KMS-11 (cell line): ENCODE data around the gene ATP8A1.
A peak's percentile ranks its signal among the peaks of the same experiment; 100 is the strongest.

Source experiments
- H2AFZ ChIP-seq: fragments of 200-600 bp; sonication (generic); 2 replicates; pipeline ENCODE4 v1.6.1; 2016; ENCODE audit warnings: antibody characterized with exemption, mixed run types, low read depth
- H3K27ac ChIP-seq: fragments of 200-600 bp; sonication (generic); 2 replicates; pipeline ENCODE4 v1.6.1; 2016; ENCODE audit warnings: mild to moderate bottlenecking, mixed run types
- H3K27me3 ChIP-seq: fragments of 200-600 bp; sonication (generic); 2 replicates; pipeline ENCODE4 v1.6.1; 2017; ENCODE audit warnings: mild to moderate bottlenecking, low read depth, mixed run types, moderate library complexity; ENCODE audit not compliant: insufficient read depth
- H3K36me3 ChIP-seq: fragments of 200-600 bp; sonication (generic); 2 replicates; pipeline ENCODE4 v1.6.1; 2017; ENCODE audit warnings: mild to moderate bottlenecking, mixed run types; ENCODE audit not compliant: insufficient read depth
- H3K4me1 ChIP-seq: fragments of 200-600 bp; sonication (generic); 2 replicates; pipeline ENCODE4 v1.6.1; 2016; ENCODE audit warnings: mild to moderate bottlenecking, low read depth, mixed run types; ENCODE audit not compliant: poor library complexity, severe bottlenecking
- H3K4me2 ChIP-seq: fragments of 200-600 bp; sonication (generic); 2 replicates; pipeline ENCODE4 v1.7.0; 2016; ENCODE audit warnings: mild to moderate bottlenecking, mixed run types
- H3K4me3 ChIP-seq: fragments of 200-600 bp; sonication (generic); IDR thresholded peaks from 2 replicates; pipeline ENCODE4 v1.6.1; 2017; ENCODE audit warnings: low read depth, low read length, mixed read lengths; ENCODE audit not compliant: insufficient read depth
- H3K79me2 ChIP-seq: fragments of 200-600 bp; sonication (generic); 2 replicates; pipeline ENCODE4 v1.6.1; 2016; ENCODE audit warnings: low read depth, mixed run types; ENCODE audit not compliant: insufficient read depth
- H3K9ac ChIP-seq: fragments of 200-600 bp; sonication (generic); 2 replicates; pipeline ENCODE4 v1.6.1; 2016; ENCODE audit warnings: mild to moderate bottlenecking, mixed run types
- H4K20me1 ChIP-seq: fragments of 200-600 bp; sonication (generic); 2 replicates; pipeline ENCODE4 v1.6.1; 2016; ENCODE audit warnings: mild to moderate bottlenecking, mixed run types; ENCODE audit not compliant: insufficient read depth
- TF ChIP-seq, protein P1 (sequence below): fragments of 200-600 bp; sonication (generic); conservative IDR thresholded peaks from 2 replicates; pipeline ENCODE4 v1.6.1; 2017; ENCODE audit warnings: low read depth, mild to moderate bottlenecking, antibody characterized with exemption, low read length, moderate library complexity, mixed read lengths

ATP8A1 gene

DNA sequence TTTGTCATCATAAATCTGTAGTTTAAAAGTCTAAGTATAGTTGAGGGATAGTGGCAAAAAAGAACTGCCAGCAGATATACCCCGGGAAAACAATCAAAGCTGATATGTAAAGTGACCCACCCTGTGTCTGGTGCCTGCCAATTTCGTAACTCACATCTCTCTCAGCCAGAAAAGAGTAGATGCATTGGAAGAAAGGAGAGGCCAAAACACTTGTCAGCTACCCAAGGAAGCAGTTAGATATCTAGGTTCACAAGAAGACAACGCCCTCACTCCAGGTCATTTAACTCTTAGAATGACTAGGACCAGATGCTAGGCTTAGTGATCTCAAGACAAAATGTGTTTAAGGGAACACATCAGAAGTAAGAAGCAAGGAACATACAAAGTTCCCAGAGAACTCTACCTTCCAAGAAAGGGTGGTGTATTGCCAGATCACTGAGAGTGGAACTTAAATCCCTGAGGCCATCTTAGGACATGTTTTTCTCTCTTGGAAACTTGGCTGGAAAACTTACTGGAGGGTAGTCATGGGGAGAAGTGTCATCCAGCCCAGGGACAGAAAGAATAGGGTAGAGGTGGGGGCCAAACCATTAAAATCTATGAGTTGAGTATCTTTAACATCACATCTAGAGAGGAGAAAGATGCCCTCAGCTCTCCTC, 133.7 kb downstream of the ATP8A1 start:
- no peaks in the 10 kb centered on the region for H3K36me3 ChIP-seq
- no peak overlapping the region for H3K4me2 ChIP-seq
- H3K4me1 ChIP-seq = peaks cover 9% of the 10 kb centered on the region
- no peak overlapping the region for H2AFZ ChIP-seq
- H4K20me1 ChIP-seq = no peaks in the 10 kb centered on the region
- no peak overlapping the region for H3K9ac ChIP-seq
- H3K27ac ChIP-seq = no peak overlapping the region
- no peak overlapping the region for H3K4me3 ChIP-seq
- H3K27me3 ChIP-seq = no peaks in the 10 kb centered on the region
- H3K79me2 ChIP-seq = no peaks in the 10 kb centered on the region
- TF ChIP-seq, protein P1, sequence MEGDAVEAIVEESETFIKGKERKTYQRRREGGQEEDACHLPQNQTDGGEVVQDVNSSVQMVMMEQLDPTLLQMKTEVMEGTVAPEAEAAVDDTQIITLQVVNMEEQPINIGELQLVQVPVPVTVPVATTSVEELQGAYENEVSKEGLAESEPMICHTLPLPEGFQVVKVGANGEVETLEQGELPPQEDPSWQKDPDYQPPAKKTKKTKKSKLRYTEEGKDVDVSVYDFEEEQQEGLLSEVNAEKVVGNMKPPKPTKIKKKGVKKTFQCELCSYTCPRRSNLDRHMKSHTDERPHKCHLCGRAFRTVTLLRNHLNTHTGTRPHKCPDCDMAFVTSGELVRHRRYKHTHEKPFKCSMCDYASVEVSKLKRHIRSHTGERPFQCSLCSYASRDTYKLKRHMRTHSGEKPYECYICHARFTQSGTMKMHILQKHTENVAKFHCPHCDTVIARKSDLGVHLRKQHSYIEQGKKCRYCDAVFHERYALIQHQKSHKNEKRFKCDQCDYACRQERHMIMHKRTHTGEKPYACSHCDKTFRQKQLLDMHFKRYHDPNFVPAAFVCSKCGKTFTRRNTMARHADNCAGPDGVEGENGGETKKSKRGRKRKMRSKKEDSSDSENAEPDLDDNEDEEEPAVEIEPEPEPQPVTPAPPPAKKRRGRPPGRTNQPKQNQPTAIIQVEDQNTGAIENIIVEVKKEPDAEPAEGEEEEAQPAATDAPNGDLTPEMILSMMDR = no peak

DNA sequence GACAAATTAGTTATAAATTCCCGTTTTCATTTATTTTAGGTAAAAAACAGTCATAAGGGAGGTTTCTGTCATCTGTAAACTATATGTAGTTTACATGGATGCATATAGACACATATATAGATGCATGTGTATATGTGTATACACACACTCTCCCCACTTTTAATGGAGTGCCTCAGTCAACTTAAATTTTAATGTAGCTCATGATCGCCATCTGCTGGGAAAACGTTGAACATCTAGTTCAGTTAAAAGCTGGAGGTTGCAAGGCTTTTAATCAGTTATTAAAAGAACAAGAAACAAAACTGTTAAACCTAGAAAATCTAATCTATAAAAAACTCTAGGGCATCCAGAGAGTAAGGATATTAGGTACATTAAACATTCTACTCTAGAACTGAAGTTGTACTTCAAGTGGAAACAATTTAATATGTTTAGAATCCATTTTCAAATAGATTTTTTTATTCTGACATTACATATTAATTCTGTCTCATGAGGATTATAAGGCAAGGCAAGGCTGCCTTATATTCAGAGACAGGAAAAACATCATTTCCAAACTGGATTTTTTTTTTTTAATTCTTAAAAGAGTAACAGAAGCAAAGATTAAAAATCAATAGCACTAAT, 137.0 kb downstream of the ATP8A1 start:
- H3K79me2 ChIP-seq = no peaks in the 10 kb centered on the region
- H2AFZ ChIP-seq = no peak overlapping the region
- TF ChIP-seq, protein P1 = peak; percentile 63
- peaks cover 21% of the 10 kb centered on the region for H3K4me1 ChIP-seq
- H4K20me1 ChIP-seq = no peaks in the 10 kb centered on the region
- no peaks in the 10 kb centered on the region for H3K27me3 ChIP-seq
- H3K27ac ChIP-seq = no peak overlapping the region
- no peak overlapping the region for H3K4me3 ChIP-seq
- H3K36me3 ChIP-seq = no peaks in the 10 kb centered on the region
- no peak overlapping the region for H3K4me2 ChIP-seq
- H3K9ac ChIP-seq = no peak overlapping the region

DNA sequence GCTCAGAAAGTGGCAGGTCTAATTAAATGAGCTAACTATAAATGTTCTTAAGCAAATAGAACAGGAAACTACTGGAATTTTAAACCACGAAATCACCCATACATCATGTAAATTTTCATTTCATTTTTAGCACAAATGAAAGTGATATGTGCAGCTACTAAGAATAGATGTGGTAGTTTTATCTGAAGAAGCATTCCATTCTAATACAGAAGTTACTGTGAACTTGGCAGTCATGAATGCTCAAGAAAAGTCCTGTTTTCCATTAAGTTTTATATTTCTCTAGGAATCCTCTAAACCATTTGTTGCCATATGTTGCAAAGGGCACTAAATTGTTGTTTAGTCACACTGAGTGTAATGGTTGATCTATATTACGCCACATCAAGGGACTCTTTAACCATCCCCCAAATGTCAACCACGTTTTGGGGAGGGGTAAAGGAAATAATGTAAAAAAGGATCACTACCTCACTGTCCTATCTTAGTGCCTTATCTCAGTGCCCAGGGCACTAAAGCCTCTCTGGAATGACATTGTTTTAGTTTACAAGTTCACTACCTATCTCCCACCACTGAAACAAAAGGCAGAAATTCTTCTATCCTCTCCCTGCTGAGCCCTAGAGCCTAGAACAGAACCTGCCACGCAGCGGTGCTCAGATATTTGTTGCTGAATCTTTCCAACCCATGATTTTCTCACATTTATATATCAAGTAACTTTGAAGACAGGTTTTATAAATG, 141.6 kb downstream of the ATP8A1 start:
- Histone ChIP-seq H3K9ac (no peak overlapping the region), H3K4me1 (peaks cover 26% of the 10 kb centered on the region), H3K79me2 (no peaks in the 10 kb centered on the region), H3K36me3 (no peaks in the 10 kb centered on the region), H4K20me1 (no peaks in the 10 kb centered on the region), H3K27me3 (no peaks in the 10 kb centered on the region), H3K4me2 (peak overlapping the region; percentile 29; the same call in 1 of the 2 replicates), H3K27ac (no peak overlapping the region), H3K4me3 (no peak overlapping the region), H2AFZ (no peak overlapping the region)
- TF ChIP-seq, protein P1 = no peak

DNA sequence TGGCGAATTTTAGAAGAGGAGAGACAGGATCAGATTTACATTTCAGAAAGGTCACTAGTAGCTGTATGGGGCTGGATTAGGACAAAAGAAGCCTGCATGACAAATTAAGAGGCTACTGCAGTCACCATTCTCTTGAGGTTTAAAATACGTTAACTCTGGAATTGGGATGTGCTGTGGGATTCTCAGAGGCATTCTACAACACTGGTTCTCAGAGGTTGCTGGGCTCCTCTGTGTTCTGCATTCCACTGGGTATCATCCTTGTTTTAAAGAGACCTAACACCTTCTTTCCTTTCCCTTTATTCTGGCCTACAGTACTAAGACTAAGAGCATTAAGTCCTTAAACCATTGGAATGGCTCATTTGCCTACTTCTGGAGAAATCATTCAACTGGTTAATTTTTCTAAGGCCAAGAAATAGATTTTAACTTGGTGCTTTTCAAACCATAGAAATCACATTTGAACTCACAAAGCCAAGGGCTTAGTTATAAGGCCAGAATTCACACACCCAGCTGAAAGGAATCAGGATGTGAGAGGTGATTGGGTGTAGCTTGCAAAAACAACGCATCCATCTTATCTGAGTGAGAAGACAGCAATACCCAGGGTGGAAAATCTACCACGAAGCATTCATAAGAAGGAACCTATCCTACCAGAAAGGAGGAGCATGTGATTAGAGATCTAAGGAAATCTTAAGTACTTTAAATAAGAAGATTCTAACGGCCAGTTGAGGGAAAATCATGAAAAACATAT, 143.0 kb downstream of the ATP8A1 start:
- no peak overlapping the region for H2AFZ ChIP-seq
- H3K27ac ChIP-seq = no peak overlapping the region
- H3K4me1 ChIP-seq = peaks cover 17% of the 10 kb centered on the region
- no peaks in the 10 kb centered on the region for H3K36me3 ChIP-seq
- TF ChIP-seq, protein P1 = no peak
- no peak overlapping the region for H3K9ac ChIP-seq
- H3K4me3 ChIP-seq = no peak overlapping the region
- no peaks in the 10 kb centered on the region for H3K79me2 ChIP-seq
- no peaks in the 10 kb centered on the region for H3K27me3 ChIP-seq
- H4K20me1 ChIP-seq = no peaks in the 10 kb centered on the region
- H3K4me2 ChIP-seq = no peak overlapping the region
